Suprapubic skin (tissue), 4 donors: ENCODE results near the gene ATF7IP2.
"Not testable (repeated sequence)": the region's sequence is repeated elsewhere in the genome, so short reads cannot be mapped to it uniquely, and the experiment has no call there.

Source experiments
- EP300 ChIP-seq: sonication (generic); formaldehyde crosslinking; IDR thresholded peaks from one replicate; pipeline ENCODE4 v1.6.1; 2017; ENCODE audit warnings: antibody characterized with exemption
- POLR2A ChIP-seq, 2 donors: fragments of 450-650 bp; IDR thresholded peaks; one replicate each; pipeline ENCODE4 v1.6.1; 2017; ENCODE audit warnings: antibody characterized with exemption in 2 of 2, mild to moderate bottlenecking in 2 of 2, moderate library complexity in 2 of 2
- POLR2AphosphoS5 ChIP-seq, 3 donors: sonication (generic); formaldehyde crosslinking; IDR thresholded peaks; one replicate each; pipeline ENCODE4 v1.6.1; 2017; ENCODE audit warnings: antibody characterized with exemption in 3 of 3
- TF ChIP-seq, protein P1 (sequence below), 2 donors: fragments of 200-600 bp in 1 of 2; fragments of 450-650 bp in 1 of 2; sonication (generic) in 1 of 2; IDR thresholded peaks; one replicate each; pipeline ENCODE4 v1.5.1; 2016 to 2019; ENCODE audit warnings: antibody characterized with exemption in 2 of 2, mild to moderate bottlenecking in 1 of 2, moderate library complexity in 1 of 2

DNA sequence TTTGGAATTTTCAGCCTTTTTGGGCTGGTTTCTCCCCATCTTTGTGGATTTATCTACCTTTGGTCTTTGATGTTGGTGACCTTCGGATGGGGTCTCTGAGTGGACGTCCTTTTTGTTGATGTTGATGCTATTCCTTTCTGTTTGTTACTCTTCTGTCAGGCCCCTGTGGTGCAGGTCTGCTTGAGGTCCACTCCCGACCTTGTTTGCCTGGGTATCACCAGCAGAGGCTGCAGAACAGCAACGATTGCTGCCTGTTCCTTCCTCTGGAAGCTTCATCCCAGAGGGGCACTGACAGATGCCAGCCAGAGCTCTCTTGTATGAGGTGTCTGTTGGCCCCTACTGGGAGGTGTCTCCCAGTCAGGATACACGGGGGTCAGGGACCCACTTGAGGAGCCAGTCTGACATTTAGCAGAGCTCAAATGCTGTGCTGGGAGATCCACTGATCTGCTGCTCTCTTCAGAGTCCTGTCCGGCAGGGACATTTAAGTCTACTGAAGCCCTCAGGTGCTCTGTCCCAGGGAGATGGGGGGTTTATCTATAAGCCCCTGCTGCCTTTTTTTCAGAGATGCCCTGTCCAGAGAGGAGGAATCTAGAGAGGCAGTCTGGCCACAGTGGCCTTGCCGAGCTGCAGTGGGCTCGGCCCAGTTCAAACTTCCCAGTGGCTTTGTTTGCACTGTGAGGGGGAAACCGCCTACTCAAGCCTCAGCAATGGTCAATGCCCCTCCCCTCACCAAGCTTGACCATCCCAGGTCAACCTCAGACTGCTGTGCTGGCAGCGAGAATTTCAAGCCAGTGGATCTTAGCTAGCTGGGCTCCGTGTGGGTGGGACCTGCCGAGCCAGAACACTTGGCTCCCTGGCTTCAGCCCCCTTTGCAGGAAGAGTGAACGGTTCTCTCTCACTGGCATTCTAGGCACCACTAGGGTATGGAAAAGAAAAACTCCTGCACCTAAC lies 66.6 kb downstream of the ATF7IP2 start:
- TF ChIP-seq, protein P1, sequence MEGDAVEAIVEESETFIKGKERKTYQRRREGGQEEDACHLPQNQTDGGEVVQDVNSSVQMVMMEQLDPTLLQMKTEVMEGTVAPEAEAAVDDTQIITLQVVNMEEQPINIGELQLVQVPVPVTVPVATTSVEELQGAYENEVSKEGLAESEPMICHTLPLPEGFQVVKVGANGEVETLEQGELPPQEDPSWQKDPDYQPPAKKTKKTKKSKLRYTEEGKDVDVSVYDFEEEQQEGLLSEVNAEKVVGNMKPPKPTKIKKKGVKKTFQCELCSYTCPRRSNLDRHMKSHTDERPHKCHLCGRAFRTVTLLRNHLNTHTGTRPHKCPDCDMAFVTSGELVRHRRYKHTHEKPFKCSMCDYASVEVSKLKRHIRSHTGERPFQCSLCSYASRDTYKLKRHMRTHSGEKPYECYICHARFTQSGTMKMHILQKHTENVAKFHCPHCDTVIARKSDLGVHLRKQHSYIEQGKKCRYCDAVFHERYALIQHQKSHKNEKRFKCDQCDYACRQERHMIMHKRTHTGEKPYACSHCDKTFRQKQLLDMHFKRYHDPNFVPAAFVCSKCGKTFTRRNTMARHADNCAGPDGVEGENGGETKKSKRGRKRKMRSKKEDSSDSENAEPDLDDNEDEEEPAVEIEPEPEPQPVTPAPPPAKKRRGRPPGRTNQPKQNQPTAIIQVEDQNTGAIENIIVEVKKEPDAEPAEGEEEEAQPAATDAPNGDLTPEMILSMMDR (IDR thresholded peaks at IDR 0.05): not testable (repeated sequence)
- not testable (repeated sequence) for TF ChIP-seq POLR2AphosphoS5 (IDR thresholded peaks at IDR 0.05); POLR2A (IDR thresholded peaks at IDR 0.05); EP300
